BLaER1 (cell line): ENCODE measurements around the gene ATG2A.

ENCODE experiments used
- H3K27ac ChIP-seq: shearing (Covaris generic); formaldehyde crosslinking; 2 replicates; pipeline ENCODE4 v1.8.1; 2022
- H3K27me3 ChIP-seq: shearing (Covaris generic); formaldehyde crosslinking; 2 replicates; pipeline ENCODE4 v1.8.1; 2022
- H3K36me3 ChIP-seq: shearing (Covaris generic); formaldehyde crosslinking; 2 replicates; pipeline ENCODE4 v1.8.1; 2022
- H3K4me1 ChIP-seq: shearing (Covaris generic); formaldehyde crosslinking; 2 replicates; pipeline ENCODE4 v1.8.1; 2022
- H3K4me2 ChIP-seq: shearing (Covaris generic); formaldehyde crosslinking; 2 replicates; pipeline ENCODE4 v1.8.1; 2022
- H3K4me3 ChIP-seq: shearing (Covaris generic); formaldehyde crosslinking; 2 replicates; pipeline ENCODE4 v1.8.1; 2022
- H3K9ac ChIP-seq: shearing (Covaris generic); formaldehyde crosslinking; 2 replicates; pipeline ENCODE4 v1.8.1; 2022
- H3K9me3 ChIP-seq: shearing (Covaris generic); formaldehyde crosslinking; 2 replicates; pipeline ENCODE4 v1.8.1; 2022
- H4K20me1 ChIP-seq: shearing (Covaris generic); formaldehyde crosslinking; 2 replicates; pipeline ENCODE4 v1.8.1; 2022
- Cebpa-rat ChIP-seq: shearing (Covaris generic); IDR thresholded peaks from 2 replicates; pipeline ENCODE4 v1.8.1; 2022

Gene ATG2A

DNA sequence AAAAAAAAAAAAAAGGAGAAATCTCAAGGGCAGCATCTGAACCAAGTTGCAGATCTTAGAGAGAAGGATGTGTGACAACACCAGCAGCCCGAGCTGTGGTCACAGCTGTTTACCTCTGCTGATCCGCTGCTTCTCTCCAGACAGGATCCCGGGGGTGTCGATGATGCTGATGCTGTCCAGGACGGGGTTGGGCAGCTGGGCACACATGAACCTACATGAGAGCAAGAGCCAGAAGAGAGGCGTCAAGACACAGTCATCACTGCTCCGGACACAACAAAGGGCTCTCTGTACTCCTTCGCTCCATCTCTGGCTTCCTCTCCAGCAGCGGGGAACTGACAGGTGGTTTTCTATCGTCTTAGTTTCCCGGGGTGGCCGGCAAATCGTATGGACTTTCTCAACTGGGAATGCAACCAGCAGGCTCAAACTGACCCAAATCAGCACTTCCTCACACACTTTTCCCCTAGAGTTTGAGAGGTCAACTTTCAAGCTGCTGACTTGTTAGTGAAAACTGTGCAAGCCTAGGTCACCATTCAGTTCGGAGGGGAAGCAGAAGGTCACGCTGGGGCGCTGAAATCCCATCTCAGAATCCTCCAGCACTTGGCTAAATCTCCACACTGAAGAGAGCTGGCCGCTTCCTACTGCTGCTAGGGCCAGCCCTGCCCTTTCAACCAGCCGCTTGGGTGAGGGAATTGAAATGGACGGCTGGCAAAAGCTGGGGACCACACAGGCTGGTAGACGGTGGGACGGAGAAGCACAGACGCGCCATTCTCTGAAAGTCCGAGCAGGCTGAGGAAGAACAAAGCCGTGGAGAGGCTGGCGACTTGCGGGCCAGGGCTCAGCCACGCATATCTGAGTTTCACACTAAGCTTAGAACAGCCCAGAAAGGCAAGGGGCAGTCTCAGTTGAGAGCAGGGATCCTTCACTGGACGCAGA, 42.4 kb downstream of the ATG2A start:
- H3K4me3 ChIP-seq: peak overlapping the region; percentile 95
- H3K4me1 ChIP-seq: peaks cover 82% of the 10 kb centered on the region
- no peaks in the 10 kb centered on the region for H3K9me3 ChIP-seq
- peaks cover 85% of the 10 kb centered on the region for H4K20me1 ChIP-seq
- peak overlapping the region; percentile 90 for H3K9ac ChIP-seq
- H3K27ac ChIP-seq: peak overlapping the region; percentile 62
- peaks cover 45% of the 10 kb centered on the region for H3K36me3 ChIP-seq
- TF ChIP-seq Cebpa-rat: no peak
- H3K27me3 ChIP-seq: no peaks in the 10 kb centered on the region
- peak overlapping the region; percentile 99 for H3K4me2 ChIP-seq

- Histone ChIP-seq H3K9me3 (no peaks in the 10 kb centered on the region), H3K9ac (0 out of 2 replicates have a peak overlapping the region, but pooled peaks have one; percentile 21), H3K36me3 (peaks cover 61% of the 10 kb centered on the region), H4K20me1 (peaks cover 98% of the 10 kb centered on the region), H3K4me3 (no peak overlapping the region), H3K4me2 (peak overlapping the region; percentile 97), H3K4me1 (peaks cover 93% of the 10 kb centered on the region), H3K27ac (peak overlapping the region; percentile 92), H3K27me3 (no peaks in the 10 kb centered on the region)
- TF ChIP-seq Cebpa-rat: no peak
Measured at GRCh38 chr11:64872790-64873488, 44.1 kb downstream of the ATG2A start.

GRCh38 chr11:64871492-64871891, 45.5 kb downstream of the ATG2A start:
- Histone ChIP-seq H4K20me1 (peaks cover 88% of the 10 kb centered on the region), H3K9ac (peak overlapping the region; percentile 81), H3K4me3 (peak overlapping the region; percentile 59), H3K9me3 (no peaks in the 10 kb centered on the region), H3K4me1 (peaks cover 100% of the 10 kb centered on the region), H3K27me3 (no peaks in the 10 kb centered on the region), H3K27ac (peak overlapping the region; percentile 92), H3K4me2 (peak overlapping the region; percentile 97), H3K36me3 (peaks cover 69% of the 10 kb centered on the region)
- no peak for TF ChIP-seq Cebpa-rat

- Histone ChIP-seq H3K4me1 (peaks cover 100% of the 10 kb centered on the region), H3K9me3 (no peaks in the 10 kb centered on the region), H3K27me3 (no peaks in the 10 kb centered on the region), H3K36me3 (peaks cover 70% of the 10 kb centered on the region), H3K9ac (peak overlapping the region; percentile 81), H3K4me3 (peak overlapping the region; percentile 59), H3K4me2 (peak overlapping the region; percentile 97), H3K27ac (peak overlapping the region; percentile 92), H4K20me1 (peaks cover 83% of the 10 kb centered on the region)
- no peak for TF ChIP-seq Cebpa-rat
Measured at GRCh38 chr11:64870893-64871466, 46.0 kb downstream of the ATG2A start.

GRCh38 chr11:64870176-64870892, 46.7 kb downstream of the ATG2A start:
- Histone ChIP-seq H3K4me3 (peak overlapping the region; percentile 59), H3K36me3 (peaks cover 67% of the 10 kb centered on the region), H3K4me1 (peaks cover 100% of the 10 kb centered on the region), H3K9me3 (no peaks in the 10 kb centered on the region), H4K20me1 (peaks cover 76% of the 10 kb centered on the region), H3K27ac (peak overlapping the region; percentile 92), H3K4me2 (peak overlapping the region; percentile 97), H3K9ac (peak overlapping the region; percentile 81), H3K27me3 (no peaks in the 10 kb centered on the region)
- TF ChIP-seq Cebpa-rat: no peak

DNA sequence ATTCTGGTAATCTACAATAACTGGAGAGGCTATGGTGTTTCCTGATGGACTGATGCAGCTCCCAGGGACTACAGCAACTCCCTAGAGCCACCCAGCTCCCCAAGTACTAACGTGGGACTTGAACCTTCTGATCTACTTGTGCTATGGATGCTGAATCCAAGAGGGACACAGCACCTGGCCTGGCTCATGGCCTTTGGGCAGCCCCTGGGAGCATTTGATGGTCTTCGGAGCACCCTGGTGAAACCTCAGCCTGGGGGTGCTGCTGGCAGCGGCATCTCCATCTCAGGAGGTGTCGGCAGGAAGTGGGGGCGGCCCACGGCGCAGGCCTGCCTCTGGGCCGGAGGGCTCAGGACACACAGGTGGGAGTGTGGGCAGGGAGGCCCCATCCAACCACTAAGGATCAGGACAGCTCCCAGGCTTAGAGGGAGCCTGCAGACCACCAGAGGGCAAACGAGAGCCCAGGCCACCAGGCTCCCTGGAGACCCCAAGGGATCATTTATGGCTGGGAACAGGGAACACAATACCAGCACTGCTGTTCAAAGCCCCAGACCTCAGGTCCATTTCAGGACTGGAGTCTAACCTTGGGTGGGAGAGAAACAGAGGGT, 47.3 kb downstream of the ATG2A start:
- TF ChIP-seq Cebpa-rat: no peak
- Histone ChIP-seq H3K9me3 (no peaks in the 10 kb centered on the region), H3K4me3 (peak overlapping the region; percentile 59), H3K36me3 (peaks cover 60% of the 10 kb centered on the region), H3K27me3 (no peaks in the 10 kb centered on the region), H3K4me1 (peaks cover 100% of the 10 kb centered on the region), H3K27ac (peak overlapping the region; percentile 92), H4K20me1 (peaks cover 70% of the 10 kb centered on the region), H3K4me2 (peak overlapping the region; percentile 97), H3K9ac (peak overlapping the region; percentile 81)

- Histone ChIP-seq H3K9me3 (no peaks in the 10 kb centered on the region), H4K20me1 (peaks cover 63% of the 10 kb centered on the region), H3K4me3 (peak overlapping the region; percentile 31; the same call in 1 of the 2 replicates), H3K4me1 (peaks cover 100% of the 10 kb centered on the region), H3K27me3 (no peaks in the 10 kb centered on the region), H3K4me2 (peak overlapping the region; percentile 97), H3K9ac (peak overlapping the region; percentile 81), H3K36me3 (peaks cover 59% of the 10 kb centered on the region), H3K27ac (peak overlapping the region; percentile 92)
- no peak for TF ChIP-seq Cebpa-rat
Measured at GRCh38 chr11:64868904-64869570, 48.0 kb downstream of the ATG2A start.

GRCh38 chr11:64867748-64868462, 49.1 kb downstream of the ATG2A start:
- H3K4me2 ChIP-seq: peak overlapping the region; percentile 97
- no peak for TF ChIP-seq Cebpa-rat
- H4K20me1 ChIP-seq: peaks cover 54% of the 10 kb centered on the region
- H3K9ac ChIP-seq: peak overlapping the region; percentile 81
- no peaks in the 10 kb centered on the region for H3K27me3 ChIP-seq
- peaks cover 52% of the 10 kb centered on the region for H3K36me3 ChIP-seq
- no peaks in the 10 kb centered on the region for H3K9me3 ChIP-seq
- peak overlapping the region; percentile 92 for H3K27ac ChIP-seq
- H3K4me3 ChIP-seq: no peak overlapping the region
- peaks cover 100% of the 10 kb centered on the region for H3K4me1 ChIP-seq
